GM15510 (cell line): ENCODE results near the gene PPP2R2B.

Source experiments
- POLR2A ChIP-seq: IDR thresholded peaks from 3 replicates; pipeline ENCODE4 v1.6.1; 2011; ENCODE audit warnings: borderline replicate concordance; ENCODE audit not compliant: insufficient read length; ENCODE audit errors: extremely low read depth

PPP2R2B gene

DNA sequence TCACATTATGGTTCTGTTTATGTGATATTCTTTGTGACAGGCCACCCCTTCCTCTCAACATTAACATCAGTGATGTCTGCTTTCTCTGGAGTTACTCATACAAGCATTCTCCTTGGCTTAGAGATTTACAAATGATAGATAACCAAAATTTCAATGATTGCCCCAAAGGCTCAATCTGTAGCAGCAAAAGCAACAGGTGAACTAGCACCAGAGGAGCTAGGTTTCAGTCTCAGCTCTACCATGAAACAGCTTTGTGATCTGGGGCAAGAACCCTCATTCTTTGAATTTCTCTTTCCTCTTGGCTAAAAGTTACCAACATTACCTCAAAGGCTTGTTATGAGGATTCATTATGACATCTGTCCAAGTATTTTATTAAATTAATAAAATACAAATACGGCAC is 120.5 kb downstream of the PPP2R2B start:
- TF ChIP-seq POLR2A = no peak

DNA sequence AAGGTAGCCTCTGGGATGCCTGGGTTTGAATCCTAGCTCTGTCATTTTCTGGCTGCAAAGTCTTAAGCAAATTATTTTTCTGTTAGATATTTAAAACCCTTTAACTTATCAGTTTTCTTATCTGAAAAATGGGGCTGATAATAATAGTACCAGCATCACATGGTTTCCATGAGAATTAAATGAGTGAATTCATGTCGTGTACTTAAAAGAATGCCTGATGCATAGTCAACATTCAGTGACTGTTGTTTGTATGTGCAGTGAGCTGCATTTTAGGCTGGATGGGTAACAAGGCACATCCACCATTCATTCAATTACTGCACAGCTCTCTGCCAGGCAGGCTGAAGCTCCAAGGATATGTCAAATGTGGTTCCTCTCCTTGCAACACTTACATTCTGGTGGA is 122.0 kb downstream of the PPP2R2B start:
- no peak for TF ChIP-seq POLR2A

DNA sequence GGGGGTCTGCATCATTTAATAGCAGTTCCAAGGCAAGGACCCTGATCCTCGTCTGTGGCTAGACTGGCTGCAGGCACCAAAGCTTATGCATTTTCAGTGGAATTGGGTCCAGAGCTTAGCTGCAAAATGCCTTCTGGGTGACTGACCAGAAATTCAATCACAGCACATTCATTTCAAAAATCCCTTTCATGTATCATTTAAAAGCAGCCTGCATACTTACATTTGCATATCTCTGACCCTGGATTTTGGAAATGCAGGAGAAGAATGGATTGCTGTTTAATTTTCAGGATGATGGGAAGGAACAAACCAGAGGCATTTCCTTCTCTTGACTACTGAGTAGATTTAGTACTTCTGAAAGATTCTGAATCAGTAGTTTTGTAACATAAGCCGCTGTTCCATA is 122.8 kb downstream of the PPP2R2B start:
- no peak for TF ChIP-seq POLR2A

DNA sequence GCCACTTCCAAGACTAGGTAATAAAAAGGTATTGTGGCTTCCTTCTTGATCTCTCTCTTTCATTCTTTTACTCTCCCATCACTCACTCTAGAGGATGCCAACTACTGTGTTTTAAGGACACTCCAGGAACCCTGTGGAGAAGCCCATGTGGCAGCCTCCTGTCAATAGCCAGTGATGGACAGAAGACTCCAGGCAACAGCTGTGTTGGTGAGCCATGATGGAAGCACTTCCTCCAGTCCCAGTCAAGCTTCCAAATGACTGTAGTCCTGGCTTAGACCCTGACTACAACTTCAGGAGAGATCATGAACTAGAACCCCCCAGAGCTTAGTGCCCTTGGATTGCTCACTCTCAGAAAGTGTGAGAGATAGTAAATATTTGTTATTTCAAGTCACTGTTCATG is 123.9 kb downstream of the PPP2R2B start:
- TF ChIP-seq POLR2A = no peak

DNA sequence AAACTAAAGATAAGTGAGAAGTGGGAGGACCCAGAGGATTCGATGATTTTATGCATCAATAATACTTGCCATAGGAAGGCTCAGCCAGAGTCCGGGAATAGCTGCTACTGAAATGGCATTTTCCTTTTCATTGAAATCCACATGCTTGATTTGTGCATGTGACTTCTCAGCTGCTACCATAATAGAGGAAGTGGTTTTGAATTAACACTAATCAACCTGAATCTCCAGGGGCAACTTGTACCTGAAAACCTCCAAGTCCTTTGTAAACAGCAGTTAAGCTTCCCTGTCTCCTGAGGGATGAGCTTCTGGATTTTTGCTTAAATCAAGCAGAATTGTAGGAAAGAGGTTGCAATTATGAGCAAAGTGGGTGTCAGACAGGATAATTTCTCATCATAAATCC is 124.9 kb downstream of the PPP2R2B start:
- no peak for TF ChIP-seq POLR2A

DNA sequence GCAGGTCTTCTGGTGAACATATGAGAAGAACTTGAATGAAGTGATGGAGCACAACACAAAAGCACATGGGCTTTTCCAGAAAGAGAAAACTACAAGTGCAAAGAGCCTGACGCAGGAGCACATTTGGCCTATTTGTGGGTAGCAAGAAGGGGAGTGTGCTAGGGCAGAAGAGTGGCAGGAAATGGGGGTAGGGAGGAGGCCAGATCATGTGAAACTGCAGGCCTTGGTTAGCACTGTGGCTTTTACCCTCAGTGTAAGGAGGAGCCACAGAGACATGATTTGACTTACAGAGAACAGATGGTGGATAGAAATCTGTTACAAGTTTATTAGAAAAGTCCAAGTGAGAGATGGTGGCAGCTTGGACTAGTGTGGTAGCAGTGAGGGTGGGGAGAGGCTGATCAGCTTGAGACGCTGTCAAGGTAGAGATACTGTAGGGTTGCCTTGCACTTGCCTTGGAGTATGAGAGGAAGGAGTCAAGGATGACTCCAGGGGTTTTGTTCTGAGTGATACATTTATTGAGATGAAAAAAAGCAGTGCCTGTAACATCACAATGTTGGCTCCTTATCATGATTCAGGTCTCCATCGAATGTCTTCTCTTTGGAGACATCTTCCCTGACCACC is 126.7 kb downstream of the PPP2R2B start:
- TF ChIP-seq POLR2A = no peak

DNA sequence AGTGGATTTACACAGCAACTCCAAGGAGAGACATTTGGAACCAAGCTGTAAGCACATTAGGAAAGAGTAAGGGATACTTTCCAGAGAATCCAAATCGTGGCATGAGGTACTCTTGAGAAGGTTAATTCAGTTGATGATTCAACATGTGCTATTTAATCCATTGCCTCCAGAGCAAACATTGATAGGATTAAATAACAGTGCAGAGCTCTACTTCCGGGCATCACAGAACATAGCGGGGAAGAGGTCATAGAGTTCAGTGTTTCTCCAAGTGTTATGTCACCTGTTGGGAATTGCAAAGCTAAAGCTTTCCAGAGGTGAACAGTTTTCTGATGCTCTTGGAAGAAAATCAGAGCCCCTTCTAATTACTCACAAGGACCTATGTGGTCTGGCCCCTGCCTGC is 127.5 kb downstream of the PPP2R2B start:
- no peak for TF ChIP-seq POLR2A

DNA sequence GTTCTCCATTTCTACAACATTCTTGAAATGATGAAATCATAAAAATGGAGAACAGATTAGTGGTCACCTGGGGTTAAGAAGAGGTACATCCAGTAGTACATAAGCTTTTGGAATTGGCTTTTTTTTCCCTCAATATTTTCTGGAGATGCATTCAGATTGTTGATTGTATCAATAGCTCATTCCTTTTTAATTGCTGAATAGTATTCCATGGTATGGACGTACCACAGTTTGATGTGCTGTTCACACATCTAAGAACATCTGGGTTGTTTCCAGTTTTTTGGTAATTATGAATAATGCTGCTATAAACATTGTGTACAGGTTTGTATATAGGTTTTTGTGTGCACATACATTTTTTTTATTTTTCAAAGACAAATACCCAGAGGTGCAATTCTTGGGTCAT is 130.0 kb downstream of the PPP2R2B start:
- no peak for TF ChIP-seq POLR2A

DNA sequence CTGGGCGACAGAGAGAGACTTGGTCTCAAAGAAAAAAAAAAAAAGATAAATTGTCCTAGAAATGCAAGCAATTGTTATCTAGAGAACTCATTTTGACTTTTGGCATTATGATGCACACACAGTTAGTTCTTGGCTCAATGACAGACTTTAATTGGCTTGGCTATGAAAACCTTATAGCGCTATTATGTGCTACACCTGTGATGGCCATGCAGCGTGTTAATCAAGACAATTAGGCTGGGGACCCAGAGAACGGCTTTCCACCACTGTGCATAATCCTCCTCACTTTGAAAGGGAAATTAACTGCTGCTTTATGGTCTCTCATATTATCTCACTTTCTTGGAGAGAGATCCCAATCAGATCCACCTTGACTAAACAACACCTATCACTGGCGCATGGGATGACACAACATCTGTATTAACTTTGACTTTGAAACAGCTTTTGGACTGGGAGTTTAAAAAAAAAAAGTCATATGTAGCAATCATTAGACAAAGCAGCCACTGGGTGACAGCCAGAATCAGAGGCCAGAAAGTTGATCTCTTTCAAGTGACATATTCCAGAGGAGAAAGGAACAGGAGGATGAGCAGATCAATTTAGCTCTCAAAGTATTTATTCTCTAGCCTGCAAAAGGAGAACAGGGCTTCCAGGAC is 132.5 kb downstream of the PPP2R2B start:
- TF ChIP-seq POLR2A = no peak

DNA sequence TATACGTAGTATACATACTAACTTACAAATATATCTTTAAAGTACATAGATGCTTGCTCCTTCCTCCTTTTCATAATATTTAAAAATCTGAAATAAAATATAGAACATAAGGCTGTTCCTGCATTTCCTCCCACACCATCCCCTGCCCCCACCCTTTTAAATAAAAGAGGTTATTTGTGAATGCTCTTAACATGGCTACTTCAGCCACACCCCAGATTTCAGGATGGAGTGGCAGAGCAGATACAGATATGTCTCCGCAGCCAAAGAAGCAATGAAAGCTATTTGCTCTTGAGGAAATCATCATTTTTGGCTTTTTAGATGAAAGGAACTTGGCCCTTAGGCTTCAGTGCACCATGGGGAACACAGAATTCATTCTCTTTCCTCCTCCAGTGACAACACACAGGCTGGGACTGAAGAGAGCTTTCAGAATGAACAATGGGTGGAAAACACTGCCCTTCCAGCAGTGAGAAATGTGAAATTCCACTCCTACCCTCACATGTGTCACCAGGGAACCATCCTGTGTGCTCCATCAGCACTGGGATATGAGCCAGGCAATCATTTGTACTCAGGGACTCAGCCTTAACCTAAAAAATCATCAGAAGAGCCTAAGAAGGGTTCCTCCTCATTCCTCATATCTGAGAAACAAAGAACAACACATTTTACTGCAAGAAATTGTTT is 134.3 kb downstream of the PPP2R2B start:
- no peak for TF ChIP-seq POLR2A

DNA sequence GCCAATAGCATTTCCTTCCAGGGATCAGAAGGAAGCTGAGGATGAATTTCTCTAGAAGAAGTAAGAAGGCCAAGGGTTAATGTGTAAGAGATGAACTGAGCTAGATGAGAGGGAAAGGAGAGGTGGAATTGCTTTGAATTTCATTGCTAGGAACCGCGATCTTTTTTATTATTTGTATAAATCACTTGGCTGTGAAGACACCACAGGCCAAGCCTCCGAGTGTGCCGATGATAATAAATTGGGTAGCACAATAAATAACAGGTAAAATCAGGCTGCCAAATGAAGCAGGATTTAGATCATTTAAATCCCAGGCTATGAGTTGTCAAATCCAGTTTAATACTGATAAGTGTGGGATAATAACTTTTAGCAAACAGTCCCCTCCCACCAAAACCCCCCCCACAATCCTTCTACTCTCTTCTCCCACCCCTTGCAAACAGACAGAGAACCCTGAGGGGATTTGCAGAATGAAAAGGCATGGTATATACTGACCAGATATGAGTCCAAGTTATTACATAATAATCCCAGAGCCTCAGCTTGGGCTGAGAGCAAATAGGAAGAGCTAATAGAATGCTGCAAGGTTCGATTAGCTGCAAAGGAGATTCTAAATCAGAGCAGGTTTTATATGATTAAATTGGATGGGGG is 143.5 kb downstream of the PPP2R2B start:
- no peak for TF ChIP-seq POLR2A

DNA sequence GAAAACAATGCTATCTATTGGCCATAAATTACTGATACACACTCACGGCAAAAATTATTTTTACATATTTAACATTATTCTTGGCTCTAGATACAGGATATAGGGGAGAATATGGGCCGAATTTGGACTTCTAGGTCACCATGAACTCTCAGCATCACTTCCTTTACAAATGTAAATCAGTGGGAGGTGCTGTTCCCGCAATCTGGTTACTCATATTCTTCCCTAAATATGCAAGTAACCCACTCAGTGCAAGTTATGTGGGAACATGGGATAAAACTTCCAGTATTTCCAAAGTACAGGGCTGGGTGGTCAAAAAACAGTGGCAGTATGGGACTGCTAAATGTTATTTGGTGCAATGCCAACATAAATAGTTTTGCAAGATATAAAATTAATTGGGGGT is 145.6 kb downstream of the PPP2R2B start:
- no peak for TF ChIP-seq POLR2A

DNA sequence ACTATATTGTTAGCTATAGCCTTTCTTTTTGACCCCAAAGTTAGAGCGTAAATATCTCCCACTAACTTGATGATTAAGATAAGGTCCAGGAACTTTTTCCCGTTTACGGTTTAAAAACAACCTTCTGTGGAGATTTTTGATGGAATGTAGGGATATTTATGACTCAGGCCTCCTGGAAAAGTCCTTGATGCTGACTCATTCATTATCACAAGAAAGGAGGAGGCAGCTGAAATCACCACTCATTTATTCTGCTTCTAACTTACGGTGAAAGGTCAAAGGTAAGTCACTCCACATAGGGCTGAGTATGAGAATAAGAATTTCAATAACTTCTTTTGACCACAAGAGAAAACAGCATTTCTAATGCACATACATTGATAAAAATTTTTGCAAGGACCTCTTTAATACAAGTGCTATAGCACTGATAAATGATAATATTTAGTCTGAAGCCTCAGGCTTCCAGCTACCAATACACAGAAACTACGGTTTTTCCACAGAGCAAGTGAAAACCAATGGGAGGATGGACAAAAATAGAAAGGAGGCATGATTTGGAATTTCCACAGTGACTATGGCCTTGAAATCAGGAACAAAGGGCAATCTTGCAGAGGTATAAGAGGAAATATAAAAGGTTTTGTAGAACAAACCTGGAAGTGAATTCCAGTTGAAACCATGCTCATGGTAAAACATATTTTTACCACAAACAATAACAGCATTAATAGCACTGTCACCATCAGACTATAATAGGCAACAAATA is 146.5 kb downstream of the PPP2R2B start:
- TF ChIP-seq POLR2A = no peak

DNA sequence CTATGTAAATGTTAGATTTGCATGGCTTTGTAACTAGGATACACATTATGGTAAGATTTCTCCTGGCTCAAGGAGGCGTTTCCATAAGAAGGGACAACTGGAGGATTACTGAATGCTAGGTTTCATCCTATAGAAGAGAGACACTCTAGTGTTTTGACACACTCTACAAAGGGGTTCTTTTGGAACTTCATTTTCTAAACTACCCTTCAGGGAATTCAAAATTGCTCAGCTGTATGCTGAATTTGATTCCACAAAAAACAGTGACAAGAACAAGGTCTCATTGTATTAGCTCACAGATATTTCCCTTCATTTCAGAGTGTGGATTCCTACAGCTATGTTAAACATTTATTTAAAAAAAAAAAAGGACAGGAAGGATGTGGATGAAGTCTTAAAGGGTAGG is 151.7 kb downstream of the PPP2R2B start:
- no peak for TF ChIP-seq POLR2A

DNA sequence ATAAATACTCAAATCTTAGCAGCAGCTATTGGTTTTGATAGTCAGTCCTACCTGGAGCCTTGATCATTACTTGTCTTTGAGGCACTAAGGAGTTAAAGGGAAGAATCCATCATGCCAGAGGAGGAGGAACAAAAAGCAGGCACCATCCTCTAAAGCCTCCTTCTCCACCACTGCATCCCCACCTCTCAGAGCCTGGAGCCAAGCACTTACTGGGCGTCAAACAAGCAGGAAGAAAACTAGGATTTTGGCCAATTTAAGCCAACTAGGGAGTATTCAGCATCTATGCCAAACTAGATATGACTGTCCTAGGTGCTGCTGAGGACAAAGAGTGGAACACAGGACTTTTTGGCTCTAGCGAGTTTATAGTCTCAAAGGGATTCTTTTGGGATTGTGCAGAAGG is 152.5 kb downstream of the PPP2R2B start:
- TF ChIP-seq POLR2A = no peak
